Measurements from ENCODE around the gene SPINK4.

GRCh38 chr9:33196736-33197135, 43.2 kb upstream of the SPINK4 start:
- TF ChIP-seq TAF1 (IDR thresholded peaks at IDR 0.05; ENCODE audit: borderline replicate concordance, low read depth, low read length) (no peak), POLR2A (IDR thresholded peaks at IDR 0.05; ENCODE audit: low read depth, low read length) (no peak)

Data from GM12892 (cell line).